IPS DF 6.9 (cell line): ENCODE measurements around the gene RIPPLY1.
"Not testable (repeated sequence)": the region's sequence is repeated elsewhere in the genome, so short reads cannot be mapped to it uniquely, and the experiment has no call there.

Experiments
- DNase-seq: peaks from one replicate; pipeline ENCODE4 v3.0.0-alpha.2; 2013; ENCODE audit warnings: low read depth, low spot score
- H3K27ac ChIP-seq: one replicate; pipeline ENCODE4 v1.5.1; 2013; ENCODE audit warnings: low read length, control low read depth
- H3K27me3 ChIP-seq: 2 replicates; pipeline ENCODE4 v1.6.1; 2013; ENCODE audit warnings: mild to moderate bottlenecking, low read length; ENCODE audit not compliant: control insufficient read depth, insufficient read depth
- H3K36me3 ChIP-seq: 2 replicates; pipeline ENCODE4 v1.6.1; 2013; ENCODE audit warnings: low read length; ENCODE audit not compliant: control insufficient read depth, insufficient read depth
- H3K4me1 ChIP-seq: 2 replicates; pipeline ENCODE4 v1.6.1; 2013; ENCODE audit warnings: low read length; ENCODE audit not compliant: control insufficient read depth, insufficient read depth
- H3K4me3 ChIP-seq: 2 replicates; pipeline ENCODE4 v1.5.1; 2013; ENCODE audit warnings: mild to moderate bottlenecking, low read length
- H3K9me3 ChIP-seq: 2 replicates; pipeline ENCODE4 v1.6.1; 2013; ENCODE audit warnings: low read length, inconsistent platforms; ENCODE audit not compliant: control insufficient read depth, insufficient read depth
- WGBS: extraction: QIAGEN DNeasy Blood & Tissue Kit; methylation state at CpG from one replicate; pipeline ENCODE4 v1.1.7; 2013; ENCODE audit warnings: mixed read lengths, missing lambda C conversion rate; ENCODE audit not compliant: insufficient read length, insufficient coverage; 5-methylcytosine and 5-hydroxymethylcytosine counted together

RIPPLY1 gene

GRCh38 chrX:106898462-106898861 lies 4.7 kb downstream of the RIPPLY1 start:
- no peak for DNase-seq
- no CpG with 5 or more reads among the region's 1 CpG for WGBS
- H3K9me3 ChIP-seq, result no peaks in the 10 kb centered on the region
- H3K4me3 ChIP-seq, result no peak overlapping the region
- no peak overlapping the region for H3K27ac ChIP-seq
- no peaks in the 10 kb centered on the region for H3K27me3 ChIP-seq
- no peaks in the 10 kb centered on the region for H3K36me3 ChIP-seq
- no peaks in the 10 kb centered on the region; the same call in 1 of the 2 replicates for H3K4me1 ChIP-seq

- H3K27ac ChIP-seq, result no peak overlapping the region
- DNase-seq, result no peak
- no CpG with 5 or more reads among the region's 6 CpGs for WGBS
- no peaks in the 10 kb centered on the region; the same call in 1 of the 2 replicates for H3K4me1 ChIP-seq
- no peaks in the 10 kb centered on the region for H3K27me3 ChIP-seq
- no peak overlapping the region for H3K4me3 ChIP-seq
- H3K36me3 ChIP-seq, result no peaks in the 10 kb centered on the region
- H3K9me3 ChIP-seq, result no peaks in the 10 kb centered on the region
These were observed 5.9 kb downstream of the RIPPLY1 start for GRCh38 chrX:106897259-106897658.

GRCh38 chrX:106894978-106895452 lies 8.1 kb downstream of the RIPPLY1 start:
- Histone ChIP-seq H3K9me3 (no peaks in the 10 kb centered on the region), H3K36me3 (no peaks in the 10 kb centered on the region), H3K4me3 (no peak overlapping the region), H3K27ac (no peak overlapping the region), H3K4me1 (no peaks in the 10 kb centered on the region; the same call in 1 of the 2 replicates), H3K27me3 (no peaks in the 10 kb centered on the region)
- no CpG with 5 or more reads among the region's 3 CpGs for WGBS
- DNase-seq, result no peak

- H3K4me3 ChIP-seq, result no peak overlapping the region
- no peak overlapping the region for H3K27ac ChIP-seq
- H3K4me1 ChIP-seq, result no peaks in the 10 kb centered on the region; the same call in 1 of the 2 replicates
- H3K27me3 ChIP-seq, result no peaks in the 10 kb centered on the region
- no peaks in the 10 kb centered on the region for H3K9me3 ChIP-seq
- peak; percentile 22 for DNase-seq
- WGBS, result no CpG with 5 or more reads among the region's 6 CpGs
- H3K36me3 ChIP-seq, result no peaks in the 10 kb centered on the region
These were observed 8.7 kb downstream of the RIPPLY1 start for GRCh38 chrX:106894392-106894909.

- no peaks in the 10 kb centered on the region for H3K36me3 ChIP-seq
- H3K9me3 ChIP-seq, result no peaks in the 10 kb centered on the region
- no peaks in the 10 kb centered on the region for H3K27me3 ChIP-seq
- no peaks in the 10 kb centered on the region for H3K4me1 ChIP-seq
- no peak overlapping the region for H3K27ac ChIP-seq
- H3K4me3 ChIP-seq, result no peak overlapping the region
- no CpG with 5 or more reads among the region's 7 CpGs for WGBS
- no peak for DNase-seq
These were observed 11.2 kb downstream of the RIPPLY1 start for GRCh38 chrX:106891762-106892460.

GRCh38 chrX:106889468-106889867 lies 13.7 kb downstream of the RIPPLY1 start:
- no peak overlapping the region for H3K27ac ChIP-seq
- H3K9me3 ChIP-seq, result no peaks in the 10 kb centered on the region
- no peak for DNase-seq
- no peaks in the 10 kb centered on the region for H3K36me3 ChIP-seq
- no peak overlapping the region for H3K4me3 ChIP-seq
- no peaks in the 10 kb centered on the region for H3K27me3 ChIP-seq
- H3K4me1 ChIP-seq, result no peaks in the 10 kb centered on the region
- no CpG with 5 or more reads among the region's 1 CpG for WGBS

GRCh38 chrX:106875151-106875550 lies 28.0 kb downstream of the RIPPLY1 start:
- H3K27me3 ChIP-seq, result no peaks in the 10 kb centered on the region
- no peak overlapping the region for H3K27ac ChIP-seq
- no peak for DNase-seq
- H3K36me3 ChIP-seq, result no peaks in the 10 kb centered on the region
- H3K4me3 ChIP-seq, result no peak overlapping the region
- WGBS, result no CpG with 5 or more reads among the region's 1 CpG
- H3K9me3 ChIP-seq, result no peaks in the 10 kb centered on the region
- H3K4me1 ChIP-seq, result no peaks in the 10 kb centered on the region

- Histone ChIP-seq H3K27me3 (no peaks in the 10 kb centered on the region), H3K36me3 (no peaks in the 10 kb centered on the region), H3K4me3 (no peak overlapping the region), H3K27ac (no peak overlapping the region), H3K9me3 (no peaks in the 10 kb centered on the region), H3K4me1 (no peaks in the 10 kb centered on the region)
- DNase-seq, result no peak
- no CpG with 5 or more reads among the region's 2 CpGs for WGBS
These were observed 29.1 kb downstream of the RIPPLY1 start for GRCh38 chrX:106874075-106874474.

- H3K9me3 ChIP-seq, H3K36me3 ChIP-seq, H3K27ac ChIP-seq, H3K4me3 ChIP-seq, H3K27me3 ChIP-seq, DNase-seq, H3K4me1 ChIP-seq: not testable (repeated sequence)
- no CpG with 5 or more reads among the region's 2 CpGs for WGBS
These were observed 30.3 kb downstream of the RIPPLY1 start for GRCh38 chrX:106872796-106873195.

- H3K4me1 ChIP-seq, result 0 out of 2 replicates have a peak, but pooled peaks cover 1% of the 10 kb centered on the region
- H3K36me3 ChIP-seq, result no peaks in the 10 kb centered on the region
- no peak for DNase-seq
- no peak overlapping the region for H3K27ac ChIP-seq
- H3K9me3 ChIP-seq, result no peaks in the 10 kb centered on the region
- no peaks in the 10 kb centered on the region for H3K27me3 ChIP-seq
- WGBS, result no CpG with 5 or more reads among the region's 9 CpGs
- H3K4me3 ChIP-seq, result no peak overlapping the region
These were observed 39.4 kb downstream of the RIPPLY1 start for GRCh38 chrX:106863697-106864096.
